Measurements from ENCODE around the gene CCT8L2.
"Not testable (repeated sequence)": the region's sequence is repeated elsewhere in the genome, so short reads cannot be mapped to it uniquely, and the experiment has no call there.

DNA sequence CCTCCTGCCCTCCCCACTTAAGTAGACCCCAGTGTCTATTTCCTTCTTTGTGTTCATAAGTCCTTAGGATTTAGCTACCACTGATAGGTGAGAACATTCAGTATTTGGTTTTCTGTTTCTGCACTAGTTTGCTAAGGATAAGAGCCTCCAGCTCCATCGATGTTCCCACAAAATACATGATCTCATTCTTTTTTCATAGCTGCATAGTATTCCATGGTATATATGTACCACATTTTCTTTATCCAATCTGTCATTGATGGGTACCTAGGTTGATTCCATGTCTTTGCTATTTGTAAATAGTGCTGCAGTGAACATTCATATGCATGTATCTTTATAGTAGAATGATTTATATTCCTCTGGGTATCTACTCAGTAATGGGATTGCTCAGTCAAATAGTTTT lies 42.8 kb upstream of the CCT8L2 start:
- TF ChIP-seq, protein P1, sequence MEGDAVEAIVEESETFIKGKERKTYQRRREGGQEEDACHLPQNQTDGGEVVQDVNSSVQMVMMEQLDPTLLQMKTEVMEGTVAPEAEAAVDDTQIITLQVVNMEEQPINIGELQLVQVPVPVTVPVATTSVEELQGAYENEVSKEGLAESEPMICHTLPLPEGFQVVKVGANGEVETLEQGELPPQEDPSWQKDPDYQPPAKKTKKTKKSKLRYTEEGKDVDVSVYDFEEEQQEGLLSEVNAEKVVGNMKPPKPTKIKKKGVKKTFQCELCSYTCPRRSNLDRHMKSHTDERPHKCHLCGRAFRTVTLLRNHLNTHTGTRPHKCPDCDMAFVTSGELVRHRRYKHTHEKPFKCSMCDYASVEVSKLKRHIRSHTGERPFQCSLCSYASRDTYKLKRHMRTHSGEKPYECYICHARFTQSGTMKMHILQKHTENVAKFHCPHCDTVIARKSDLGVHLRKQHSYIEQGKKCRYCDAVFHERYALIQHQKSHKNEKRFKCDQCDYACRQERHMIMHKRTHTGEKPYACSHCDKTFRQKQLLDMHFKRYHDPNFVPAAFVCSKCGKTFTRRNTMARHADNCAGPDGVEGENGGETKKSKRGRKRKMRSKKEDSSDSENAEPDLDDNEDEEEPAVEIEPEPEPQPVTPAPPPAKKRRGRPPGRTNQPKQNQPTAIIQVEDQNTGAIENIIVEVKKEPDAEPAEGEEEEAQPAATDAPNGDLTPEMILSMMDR (conservative IDR thresholded peaks at IDR 0.05; ENCODE audit: low read depth, low read length), result not testable (repeated sequence)
- TF ChIP-seq EZH2 (IDR thresholded peaks at IDR 0.05; ENCODE audit: low read length, unreplicated experiment), result not testable (repeated sequence)

All from PC-3 (cell line).